GM18520 (cell line): Measurements from ENCODE around the gene TRIM51G.
"Not testable (repeated sequence)": the region's sequence is repeated elsewhere in the genome, so short reads cannot be mapped to it uniquely, and the experiment has no call there.

Experiments used
- ATAC-seq: cut with Tn5 transposase; IDR thresholded peaks from one replicate; pipeline ENCODE4 v1.9.1; 2021; ENCODE audit not compliant: unreplicated experiment

The TRIM51G gene

GRCh38 chr11:48983785-48984184 lies at the start of gene TRIM51G:
Gene TRIM51G, minus strand, starts transcription at chr11:48983885. Its CDS starts 2,190 bp downstream, at chr11:48981695.
- not testable (repeated sequence) for ATAC-seq

- ATAC-seq, result not testable (repeated sequence)
These were observed 44.8 kb upstream of the TRIM51G start, which contains the start of gene TRIM49B for GRCh38 chr11:49028523-49028922. Gene TRIM49B, plus strand, starts transcription at chr11:49028823. Its CDS starts 2,777 bp downstream, at chr11:49031600.

- not testable (repeated sequence) for ATAC-seq
These were observed 15.1 kb downstream of the TRIM51G start for GRCh38 chr11:48968592-48968991.

GRCh38 chr11:48955315-48956049 lies 28.2 kb downstream of the TRIM51G start:
- not testable (repeated sequence) for ATAC-seq

- not testable (repeated sequence) for ATAC-seq
These were observed 37.9 kb downstream of the TRIM51G start for GRCh38 chr11:48945796-48946195.
